DMS79 treated with DMSO at 0.1 percent for 48 hours (cell line): Measurements from ENCODE around the gene WDR27.

Experiments used
- DNase-seq: peaks from one replicate; lab custom pipeline; 2025; lab: John Stamatoyannopoulos, UW

The WDR27 gene

DNA sequence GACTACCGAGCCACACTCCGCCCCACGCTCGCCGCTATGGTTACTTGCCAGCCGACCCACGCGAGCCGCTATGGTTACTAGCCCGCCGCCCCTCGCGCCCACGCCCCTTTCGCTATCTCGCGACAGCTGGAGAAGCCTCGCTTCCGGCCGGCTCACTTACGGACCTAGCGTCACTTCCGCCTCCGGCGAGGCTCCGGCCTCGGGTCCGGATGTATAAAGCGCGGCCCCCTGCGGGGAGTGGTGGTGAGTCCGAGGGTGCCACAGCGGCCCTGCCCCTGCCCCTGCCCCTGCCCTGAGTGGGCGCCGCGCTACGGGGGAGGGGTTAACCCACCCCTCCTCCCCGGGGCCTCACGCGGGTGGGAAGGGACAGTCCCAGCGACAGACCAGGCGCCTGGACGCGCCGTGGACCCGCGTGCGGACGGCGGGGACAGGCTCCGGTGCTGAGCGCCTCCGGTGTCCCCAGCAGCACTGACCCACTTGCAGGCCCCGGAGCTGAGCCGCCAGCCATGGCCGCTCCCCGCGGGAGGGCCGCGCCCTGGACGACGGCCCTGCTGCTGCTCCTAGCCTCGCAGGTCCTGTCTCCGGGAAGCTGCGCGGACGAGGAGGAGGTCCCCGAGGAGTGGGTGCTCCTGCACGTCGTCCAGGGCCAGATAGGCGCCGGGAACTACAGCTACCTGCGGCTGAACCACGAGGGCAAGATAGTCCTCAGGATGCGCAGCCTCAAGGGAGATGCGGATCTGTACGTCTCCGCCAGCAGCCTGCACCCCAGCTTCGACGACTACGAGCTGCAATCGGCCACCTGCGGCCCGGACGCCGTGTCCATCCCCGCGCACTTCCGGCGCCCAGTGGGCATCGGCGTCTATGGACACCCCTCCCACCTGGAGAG is at the start of gene WDR27, which contains the start of gene C6orf120:
WDR27 (minus strand) TSS at position 76 of the 886 bp plus-strand sequence. CDS start 13,024 bp downstream, outside the sequence.
C6orf120 (plus strand) TSS at position 173 of the 886 bp plus-strand sequence; CDS start at position 507, 334 bp downstream.
- DNase-seq, result peak; percentile 86

DNA sequence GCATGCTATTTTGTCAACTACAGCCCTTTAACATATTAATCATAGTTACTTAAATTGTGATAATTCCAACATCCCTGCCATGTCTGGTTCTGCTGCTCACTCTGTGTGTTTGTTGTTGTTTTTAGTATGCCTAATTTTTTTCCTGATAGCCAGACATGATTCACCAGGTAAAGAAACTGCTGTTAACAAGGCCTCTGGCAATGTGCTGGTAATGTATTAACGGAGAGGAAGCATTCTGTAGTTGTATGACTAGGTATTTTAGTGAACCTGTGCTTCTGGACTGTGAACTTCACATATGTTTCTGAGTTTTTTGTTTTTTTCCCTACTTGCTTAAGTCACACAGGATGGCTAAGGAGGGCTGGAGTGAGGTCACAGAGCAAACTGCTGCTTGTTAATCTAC is 44.7 kb upstream of the WDR27 start:
- DNase-seq, result no peak

GRCh38 chr6:169745405-169745804 is 43.6 kb upstream of the WDR27 start:
- DNase-seq, result no peak

- DNase-seq, result no peak
Measured at GRCh38 chr6:169741344-169741743, 39.5 kb upstream of the WDR27 start.

- DNase-seq, result peak; percentile 73
Measured at GRCh38 chr6:169738976-169739529, 37.2 kb upstream of the WDR27 start.

DNA sequence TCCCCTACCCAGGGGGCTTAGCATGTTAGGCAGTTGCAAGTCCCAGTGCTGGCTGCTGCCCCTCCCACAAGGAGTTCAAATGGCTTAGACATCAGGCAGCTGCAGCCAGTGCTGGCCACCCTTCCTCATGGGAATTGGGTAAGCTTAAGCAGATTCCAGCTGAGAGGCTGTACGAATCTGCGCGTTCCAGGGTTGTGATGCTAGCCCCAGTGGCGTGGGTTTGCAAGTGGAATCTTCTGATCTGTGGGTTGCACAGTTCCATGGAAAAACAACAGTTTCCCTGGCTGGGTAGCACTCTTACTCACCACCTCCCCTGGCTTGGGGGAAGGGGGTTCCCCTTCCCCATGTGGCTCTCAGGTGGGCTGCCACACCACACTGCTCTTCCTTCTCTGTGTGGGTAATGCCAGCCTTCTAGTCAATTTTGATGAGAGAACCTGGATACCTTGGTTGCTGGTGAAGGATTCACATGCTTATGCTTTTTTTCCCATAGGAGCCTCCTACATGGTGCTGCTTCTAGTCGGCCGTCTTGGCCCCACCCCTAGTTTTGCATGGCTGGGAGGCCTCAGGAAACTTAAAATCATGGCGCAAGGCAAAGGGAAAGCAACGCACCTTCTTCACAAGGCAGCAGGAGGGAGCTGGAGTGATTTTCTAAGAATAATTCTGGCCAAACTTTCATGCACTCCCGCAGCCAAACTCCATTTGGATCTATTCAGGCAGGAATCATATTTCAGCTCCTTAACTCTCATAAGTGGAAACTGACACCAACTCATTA is 36.6 kb upstream of the WDR27 start:
- peak; percentile 91 for DNase-seq

GRCh38 chr6:169729961-169730360 is 28.1 kb upstream of the WDR27 start:
- no peak for DNase-seq

- DNase-seq, result no peak
Measured at GRCh38 chr6:169726963-169727362, 25.1 kb upstream of the WDR27 start.

- DNase-seq, result no peak
Measured at GRCh38 chr6:169726049-169726400, 24.2 kb upstream of the WDR27 start.

DNA sequence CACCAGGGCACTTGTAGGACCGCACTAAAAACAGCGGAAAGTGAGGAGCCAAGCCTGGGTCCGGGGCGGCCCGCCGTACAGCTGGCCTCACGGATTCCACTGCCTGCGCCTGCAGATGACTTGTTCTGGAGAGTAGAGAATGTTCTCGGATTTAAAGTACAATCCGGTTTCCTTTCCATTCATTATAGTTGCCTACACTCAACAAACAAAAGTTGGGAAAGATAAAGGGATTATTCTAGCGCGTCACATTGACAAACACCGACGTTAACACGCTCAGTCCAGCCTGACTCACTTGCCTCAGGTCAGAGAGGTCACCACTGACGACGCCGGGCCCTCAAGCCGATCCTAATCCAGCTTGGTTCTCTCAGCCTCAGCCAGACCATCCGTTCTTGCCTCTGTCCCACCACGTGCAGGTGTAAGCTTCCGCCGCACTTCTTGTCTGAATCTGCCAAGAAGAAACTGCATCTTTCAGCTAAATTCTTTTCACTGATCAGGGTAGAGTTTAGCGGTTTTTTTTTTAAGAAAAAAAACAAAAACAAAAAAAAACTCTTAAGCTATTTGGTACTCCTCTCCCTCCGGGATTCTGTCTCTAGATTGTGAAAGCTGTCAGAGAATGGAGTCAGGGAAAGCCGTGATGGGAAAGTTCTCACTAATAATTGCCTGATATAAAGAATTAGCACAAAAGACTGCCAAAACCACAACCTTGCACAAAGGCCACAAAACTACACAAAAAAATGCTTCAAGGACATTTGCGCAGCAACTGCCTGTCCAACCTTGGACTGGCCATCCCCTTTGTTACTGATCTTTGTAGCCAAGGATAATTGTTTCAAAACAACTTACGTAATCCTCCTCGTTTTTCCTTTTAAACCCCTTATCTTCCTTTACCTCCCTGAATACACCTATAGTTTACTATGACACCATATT is 23.6 kb upstream of the WDR27 start:
- peak; percentile 57 for DNase-seq

DNA sequence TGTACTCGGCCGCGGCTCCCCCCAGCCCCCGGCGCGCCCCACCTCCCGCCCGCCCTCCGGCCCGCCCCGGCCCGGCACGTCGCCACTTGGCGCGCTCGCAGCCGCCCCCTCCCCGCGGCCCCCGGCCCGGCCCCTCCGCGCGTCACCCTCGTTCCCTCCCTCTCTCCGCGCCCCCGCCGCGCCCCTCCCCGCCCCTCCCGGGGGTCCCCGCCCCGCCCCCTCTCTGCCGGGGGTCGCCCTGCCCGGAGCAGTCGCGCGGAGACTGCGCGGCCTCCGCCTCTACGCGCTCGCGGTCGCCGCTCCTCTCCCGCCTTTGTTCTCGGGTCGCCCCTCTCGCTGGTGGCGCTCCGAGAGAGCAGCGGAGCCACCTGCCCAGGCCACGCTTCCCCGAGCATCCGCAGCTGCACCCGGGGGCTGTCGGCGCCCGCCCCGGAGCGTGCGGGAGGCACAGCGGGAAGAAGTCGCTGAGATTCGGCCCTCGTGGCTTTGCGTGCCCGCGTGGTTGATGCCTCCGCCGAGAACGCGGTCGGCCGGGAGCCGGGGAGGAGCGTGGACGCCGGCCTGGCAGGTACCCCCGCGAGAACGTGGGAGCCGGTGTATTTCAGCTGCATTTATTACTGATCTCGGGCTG is 22.8 kb upstream of the WDR27 start, which contains the start of gene PHF10:
PHF10 (minus strand) TSS at position 7 of the 631 bp plus-strand sequence. CDS start 569 bp downstream, outside the sequence.
- DNase-seq, result peak; percentile 62

DNA sequence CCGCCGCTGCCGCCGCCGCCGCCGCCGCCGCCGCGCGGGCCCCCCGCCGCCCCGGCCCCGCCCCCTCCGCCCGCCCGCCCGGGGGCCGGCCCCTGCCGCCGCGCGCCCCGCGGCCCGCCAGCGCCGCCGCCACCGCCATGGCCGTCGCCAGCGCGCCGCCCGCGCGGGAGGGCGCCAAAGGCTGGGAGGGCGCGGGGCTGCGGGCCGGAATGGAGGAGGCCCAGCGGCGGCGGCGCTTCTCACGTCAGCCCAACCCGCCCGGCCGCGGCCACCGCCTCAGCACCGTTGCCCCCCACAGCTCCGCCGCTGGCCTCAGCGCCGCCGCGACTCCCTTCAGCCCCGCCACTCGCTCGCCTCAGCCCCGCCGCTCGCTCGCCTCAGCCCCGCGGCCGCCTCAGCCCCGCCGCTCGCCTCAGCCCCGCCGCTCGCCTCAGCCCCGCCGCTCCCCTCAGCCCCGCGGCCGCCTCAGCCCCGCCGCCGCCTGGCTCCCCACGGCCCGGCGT is 22.2 kb upstream of the WDR27 start:
- DNase-seq, result no peak

GRCh38 chr6:169723200-169723909 is 21.5 kb upstream of the WDR27 start:
- peak; percentile 28 for DNase-seq

DNA sequence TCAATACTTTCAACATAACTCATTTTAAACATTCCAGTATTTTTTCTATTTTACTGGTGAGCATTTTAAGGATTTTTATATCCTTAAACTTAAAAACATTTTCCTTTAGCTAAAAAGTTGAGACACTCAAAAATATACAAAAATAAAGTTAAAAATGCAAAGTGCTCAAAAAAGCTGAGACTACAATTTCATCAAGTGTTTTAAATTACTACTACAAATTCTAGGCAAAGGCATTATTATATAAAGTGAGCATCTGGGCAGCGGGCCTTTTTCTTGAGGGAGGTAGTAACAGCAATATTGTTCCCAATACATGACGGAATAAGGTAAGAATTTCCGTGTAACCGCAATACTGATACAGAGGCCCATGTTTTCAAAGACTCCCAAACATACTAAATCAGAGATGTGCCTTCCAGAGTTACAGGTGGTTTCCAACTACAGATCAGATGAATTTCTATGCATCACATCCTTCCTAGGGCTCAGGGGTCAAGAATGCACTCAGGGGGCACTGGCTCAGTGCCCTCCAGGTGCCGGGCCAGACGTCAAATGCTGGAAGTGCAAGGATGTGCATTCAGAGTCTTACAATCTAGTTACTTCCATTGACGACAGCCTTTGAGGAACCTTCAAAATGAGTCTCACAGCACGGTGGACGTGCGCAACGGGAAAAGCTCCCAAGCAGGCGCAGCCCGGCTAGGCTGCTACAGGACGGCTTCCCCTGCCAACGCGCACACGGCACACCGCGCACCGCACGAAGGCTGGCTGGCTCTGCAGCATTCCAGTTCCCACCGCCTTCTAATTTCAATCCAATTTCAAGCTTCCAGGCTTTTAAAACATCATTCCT is 20.8 kb upstream of the WDR27 start:
- DNase-seq, result peak; percentile 50

DNA sequence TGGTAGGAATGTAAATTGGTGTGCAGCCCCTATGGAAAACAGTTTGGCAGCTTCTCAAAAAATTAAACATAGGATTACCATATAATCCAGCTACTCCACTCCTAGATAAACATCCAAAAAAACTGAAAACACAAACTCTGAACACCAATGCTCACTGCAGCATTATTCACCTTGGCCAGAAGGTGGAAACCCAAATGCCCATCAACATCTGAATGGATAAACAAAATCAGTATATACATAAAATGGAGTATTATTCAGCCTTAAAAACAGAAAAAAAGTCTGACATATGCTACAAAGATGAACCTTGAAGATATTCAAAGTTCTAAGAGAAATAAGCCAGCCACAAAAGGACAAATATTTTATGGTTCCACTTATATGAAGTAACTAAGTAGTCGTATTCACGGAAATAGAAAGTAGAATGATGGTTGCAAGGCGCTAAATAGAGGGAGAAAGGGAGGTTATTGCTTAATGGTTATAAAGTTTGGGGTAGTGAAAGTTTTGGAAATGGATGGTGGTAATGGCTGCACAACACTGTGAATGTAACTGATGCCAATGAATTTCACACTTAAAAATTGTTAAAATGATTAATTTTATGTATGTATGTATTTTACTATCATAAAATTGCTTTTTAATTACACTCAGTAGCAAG is 18.5 kb upstream of the WDR27 start:
- DNase-seq, result no peak

DNA sequence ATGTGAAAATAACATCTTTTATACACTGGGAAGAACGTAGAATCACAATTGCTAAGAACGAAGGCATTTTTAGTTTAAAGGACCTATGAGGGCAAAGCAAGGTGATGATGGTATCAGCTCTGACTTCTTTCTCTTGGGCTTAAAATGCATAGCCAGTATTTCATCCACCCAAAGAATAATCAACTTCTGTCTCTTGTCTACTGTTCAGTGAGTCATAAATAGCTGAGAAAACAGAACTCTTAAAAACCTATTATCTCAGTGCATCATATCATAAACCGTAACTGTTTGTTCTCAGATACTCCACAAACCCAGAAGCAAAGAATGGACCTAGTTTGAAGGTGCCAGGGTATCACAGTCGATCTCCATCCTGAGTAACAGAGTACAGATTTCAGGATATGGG is 17.3 kb upstream of the WDR27 start:
- DNase-seq, result no peak

- DNase-seq, result no peak
Measured at GRCh38 chr6:169714595-169714994, 12.8 kb upstream of the WDR27 start.

DNA sequence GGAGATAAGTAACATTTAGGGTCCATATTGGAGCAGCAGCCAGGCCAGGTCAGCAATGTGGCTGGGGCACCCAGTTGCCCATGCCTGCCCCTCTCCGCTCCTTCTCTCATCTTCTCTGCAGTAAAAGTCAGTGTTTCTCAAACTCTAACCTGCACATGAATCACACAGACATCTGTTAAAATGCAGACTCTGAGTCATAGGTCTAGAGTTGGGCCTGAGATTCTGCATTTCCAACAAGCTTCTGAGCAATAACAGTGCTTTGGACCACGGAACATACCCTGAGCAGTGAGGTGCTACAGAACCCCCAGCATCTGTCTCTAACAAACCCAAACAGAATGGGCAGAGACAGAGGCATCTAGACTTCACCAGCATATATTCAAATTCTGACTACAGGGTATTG is 12.3 kb upstream of the WDR27 start:
- DNase-seq, result no peak

DNA sequence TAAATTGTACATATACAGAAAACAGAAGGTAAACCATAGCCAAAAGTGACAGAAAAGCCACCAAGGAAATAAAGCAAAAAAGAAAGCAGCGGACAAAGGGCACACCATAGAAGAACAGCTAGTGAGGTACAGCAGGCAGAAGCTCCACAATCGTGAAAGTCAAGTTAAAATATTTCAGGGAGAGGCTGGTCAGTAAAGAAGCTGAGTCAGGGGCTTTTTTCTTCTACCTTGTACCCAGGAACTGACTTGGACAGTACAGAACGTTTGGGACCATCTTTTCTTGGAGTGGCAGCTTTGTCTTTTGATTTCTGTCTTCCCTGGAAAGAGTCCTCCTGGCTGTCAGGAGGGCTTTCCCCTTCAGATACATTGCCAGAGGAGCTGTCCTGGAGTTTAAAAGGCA is 8.2 kb upstream of the WDR27 start:
- DNase-seq, result no peak
